Measurements from ENCODE around the gene LRRC43. TPM values are rescaled to one million over a fixed set of nuclear protein-coding genes. Genes with fewer than 3 reads are reported as not detected.

The LRRC43 gene
- total and polyA plus RNA-seq, 10 of the 15 experiments (the other 5 are each of a cell fraction or from before 2014, with no cell fraction given) = 0.23 TPM; not detected in 9

DNA sequence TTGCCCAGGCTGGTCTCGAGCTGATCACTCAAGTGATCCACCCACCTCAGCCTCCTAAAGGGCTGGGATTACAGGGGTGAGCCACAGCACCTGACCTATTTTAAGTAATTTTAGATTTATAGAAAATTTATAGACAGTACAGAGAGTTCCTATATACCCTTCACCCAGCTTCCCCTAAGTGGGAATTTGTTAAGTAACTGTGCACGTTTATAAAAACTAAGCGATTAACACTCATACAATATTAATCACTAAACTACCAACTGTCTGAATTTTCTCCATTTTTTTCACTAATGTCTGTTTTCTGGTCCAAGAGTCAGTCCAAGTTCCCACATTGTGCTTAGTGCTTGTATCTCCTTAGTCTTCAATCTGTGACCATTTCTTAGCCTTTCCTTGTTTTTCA lies 14.4 kb upstream of the LRRC43 start (continued):
- TF ChIP-seq, protein P1, sequence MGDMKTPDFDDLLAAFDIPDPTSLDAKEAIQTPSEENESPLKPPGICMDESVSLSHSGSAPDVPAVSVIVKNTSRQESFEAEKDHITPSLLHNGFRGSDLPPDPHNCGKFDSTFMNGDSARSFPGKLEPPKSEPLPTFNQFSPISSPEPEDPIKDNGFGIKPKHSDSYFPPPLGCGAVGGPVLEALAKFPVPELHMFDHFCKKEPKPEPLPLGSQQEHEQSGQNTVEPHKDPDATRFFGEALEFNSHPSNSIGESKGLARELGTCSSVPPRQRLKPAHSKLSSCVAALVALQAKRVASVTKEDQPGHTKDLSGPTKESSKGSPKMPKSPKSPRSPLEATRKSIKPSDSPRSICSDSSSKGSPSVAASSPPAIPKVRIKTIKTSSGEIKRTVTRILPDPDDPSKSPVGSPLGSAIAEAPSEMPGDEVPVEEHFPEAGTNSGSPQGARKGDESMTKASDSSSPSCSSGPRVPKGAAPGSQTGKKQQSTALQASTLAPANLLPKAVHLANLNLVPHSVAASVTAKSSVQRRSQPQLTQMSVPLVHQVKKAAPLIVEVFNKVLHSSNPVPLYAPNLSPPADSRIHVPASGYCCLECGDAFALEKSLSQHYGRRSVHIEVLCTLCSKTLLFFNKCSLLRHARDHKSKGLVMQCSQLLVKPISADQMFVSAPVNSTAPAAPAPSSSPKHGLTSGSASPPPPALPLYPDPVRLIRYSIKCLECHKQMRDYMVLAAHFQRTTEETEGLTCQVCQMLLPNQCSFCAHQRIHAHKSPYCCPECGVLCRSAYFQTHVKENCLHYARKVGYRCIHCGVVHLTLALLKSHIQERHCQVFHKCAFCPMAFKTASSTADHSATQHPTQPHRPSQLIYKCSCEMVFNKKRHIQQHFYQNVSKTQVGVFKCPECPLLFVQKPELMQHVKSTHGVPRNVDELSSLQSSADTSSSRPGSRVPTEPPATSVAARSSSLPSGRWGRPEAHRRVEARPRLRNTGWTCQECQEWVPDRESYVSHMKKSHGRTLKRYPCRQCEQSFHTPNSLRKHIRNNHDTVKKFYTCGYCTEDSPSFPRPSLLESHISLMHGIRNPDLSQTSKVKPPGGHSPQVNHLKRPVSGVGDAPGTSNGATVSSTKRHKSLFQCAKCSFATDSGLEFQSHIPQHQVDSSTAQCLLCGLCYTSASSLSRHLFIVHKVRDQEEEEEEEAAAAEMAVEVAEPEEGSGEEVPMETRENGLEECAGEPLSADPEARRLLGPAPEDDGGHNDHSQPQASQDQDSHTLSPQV (IDR thresholded peaks at IDR 0.05) = no peak

DNA sequence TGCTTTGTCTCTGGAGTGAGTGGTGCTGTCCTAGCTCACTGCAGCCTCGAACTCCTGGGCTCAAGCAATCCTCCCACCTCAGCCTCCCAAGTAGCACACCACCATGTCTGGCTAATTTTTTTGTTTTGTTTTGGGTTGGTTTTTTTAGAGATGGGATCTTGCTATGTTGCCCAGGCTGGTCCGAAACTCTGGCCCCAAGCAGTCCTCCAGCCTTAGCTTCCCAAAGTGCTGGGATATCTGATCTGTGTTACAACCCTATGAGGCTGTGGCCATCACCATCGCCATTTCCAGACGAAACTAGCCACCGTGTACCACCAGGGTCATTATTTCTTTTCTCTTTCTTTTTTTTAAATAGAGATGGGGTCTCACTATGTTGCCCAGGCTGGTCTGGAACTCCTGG lies 11.5 kb upstream of the LRRC43 start:
- ChIA-PET CTCF (no interaction called here), RAD21 (ENCODE audit: unreplicated experiment) (no interaction called here)
- ATAC-seq = no peak
- no peak for TF ChIP-seq NFYB (IDR thresholded peaks at IDR 0.05; ENCODE audit: insufficient read depth, low read depth, low read length)
- TF ChIP-seq SP1 (IDR thresholded peaks at IDR 0.05; ENCODE audit: low read depth, low read length) = no peak
- no peak for TF ChIP-seq FOS (IDR thresholded peaks at IDR 0.05; ENCODE audit: borderline replicate concordance, extremely low read depth, insufficient read length)
- no peak for TF ChIP-seq POLR2AphosphoS5 (IDR thresholded peaks at IDR 0.05; ENCODE audit: low read length)
- no peak for TF ChIP-seq GATAD2B (conservative IDR thresholded peaks at IDR 0.05; ENCODE audit: low read depth)
- TF ChIP-seq GABPA (IDR thresholded peaks at IDR 0.05; ENCODE audit: low read depth) = no peak
- no peak for TF ChIP-seq RAD21 (IDR thresholded peaks at IDR 0.05; ENCODE audit: insufficient read depth, low read depth, low read length)
- TF ChIP-seq, protein P2, sequence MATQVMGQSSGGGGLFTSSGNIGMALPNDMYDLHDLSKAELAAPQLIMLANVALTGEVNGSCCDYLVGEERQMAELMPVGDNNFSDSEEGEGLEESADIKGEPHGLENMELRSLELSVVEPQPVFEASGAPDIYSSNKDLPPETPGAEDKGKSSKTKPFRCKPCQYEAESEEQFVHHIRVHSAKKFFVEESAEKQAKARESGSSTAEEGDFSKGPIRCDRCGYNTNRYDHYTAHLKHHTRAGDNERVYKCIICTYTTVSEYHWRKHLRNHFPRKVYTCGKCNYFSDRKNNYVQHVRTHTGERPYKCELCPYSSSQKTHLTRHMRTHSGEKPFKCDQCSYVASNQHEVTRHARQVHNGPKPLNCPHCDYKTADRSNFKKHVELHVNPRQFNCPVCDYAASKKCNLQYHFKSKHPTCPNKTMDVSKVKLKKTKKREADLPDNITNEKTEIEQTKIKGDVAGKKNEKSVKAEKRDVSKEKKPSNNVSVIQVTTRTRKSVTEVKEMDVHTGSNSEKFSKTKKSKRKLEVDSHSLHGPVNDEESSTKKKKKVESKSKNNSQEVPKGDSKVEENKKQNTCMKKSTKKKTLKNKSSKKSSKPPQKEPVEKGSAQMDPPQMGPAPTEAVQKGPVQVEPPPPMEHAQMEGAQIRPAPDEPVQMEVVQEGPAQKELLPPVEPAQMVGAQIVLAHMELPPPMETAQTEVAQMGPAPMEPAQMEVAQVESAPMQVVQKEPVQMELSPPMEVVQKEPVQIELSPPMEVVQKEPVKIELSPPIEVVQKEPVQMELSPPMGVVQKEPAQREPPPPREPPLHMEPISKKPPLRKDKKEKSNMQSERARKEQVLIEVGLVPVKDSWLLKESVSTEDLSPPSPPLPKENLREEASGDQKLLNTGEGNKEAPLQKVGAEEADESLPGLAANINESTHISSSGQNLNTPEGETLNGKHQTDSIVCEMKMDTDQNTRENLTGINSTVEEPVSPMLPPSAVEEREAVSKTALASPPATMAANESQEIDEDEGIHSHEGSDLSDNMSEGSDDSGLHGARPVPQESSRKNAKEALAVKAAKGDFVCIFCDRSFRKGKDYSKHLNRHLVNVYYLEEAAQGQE (IDR thresholded peaks at IDR 0.05; ENCODE audit: low read depth, low read length) = no peak
- TF ChIP-seq ASH2L (IDR thresholded peaks at IDR 0.05; ENCODE audit: borderline replicate concordance, low read depth) = no peak
- TF ChIP-seq SIN3A (IDR thresholded peaks at IDR 0.05; ENCODE audit: low read depth, low read length) = no peak
- no peak for TF ChIP-seq RB1 (IDR thresholded peaks at IDR 0.05; ENCODE audit: borderline replicate concordance)
- TF ChIP-seq CHD2 (IDR thresholded peaks at IDR 0.05; ENCODE audit: borderline replicate concordance, low read depth, low read length) = no peak
- TF ChIP-seq, protein P3, sequence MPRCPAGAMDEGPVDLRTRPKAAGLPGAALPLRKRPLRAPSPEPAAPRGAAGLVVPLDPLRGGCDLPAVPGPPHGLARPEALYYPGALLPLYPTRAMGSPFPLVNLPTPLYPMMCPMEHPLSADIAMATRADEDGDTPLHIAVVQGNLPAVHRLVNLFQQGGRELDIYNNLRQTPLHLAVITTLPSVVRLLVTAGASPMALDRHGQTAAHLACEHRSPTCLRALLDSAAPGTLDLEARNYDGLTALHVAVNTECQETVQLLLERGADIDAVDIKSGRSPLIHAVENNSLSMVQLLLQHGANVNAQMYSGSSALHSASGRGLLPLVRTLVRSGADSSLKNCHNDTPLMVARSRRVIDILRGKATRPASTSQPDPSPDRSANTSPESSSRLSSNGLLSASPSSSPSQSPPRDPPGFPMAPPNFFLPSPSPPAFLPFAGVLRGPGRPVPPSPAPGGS (IDR thresholded peaks at IDR 0.05; ENCODE audit: borderline replicate concordance, insufficient read depth, low read depth, low read length, poor library complexity, severe bottlenecking) = no peak
- TF ChIP-seq TAF1 (IDR thresholded peaks at IDR 0.05; ENCODE audit: borderline replicate concordance, low read depth, low read length) = no peak

More for the DNA sequence above, 11.5 kb upstream of the LRRC43 start:
- Histone ChIP-seq H3K4me2 (ENCODE audit: control insufficient read depth, insufficient read depth) (no peak overlapping the region), H4K20me1 (ENCODE audit: control insufficient read depth, insufficient read depth) (no peaks in the 10 kb centered on the region), H3K27me3 (replicated peaks in 1 of 2; ENCODE audit: control insufficient read depth in 2 of 2, insufficient read depth in 2 of 2, low read length in 1 of 2) (peaks cover 0 to 3% of the 10 kb centered on the region in 2 experiments; a peak in 1 of 4 replicates), H3K79me2 (ENCODE audit: control insufficient read depth, insufficient read depth, low read length) (no peaks in the 10 kb centered on the region), H3K9ac (ENCODE audit: control insufficient read depth, insufficient read depth, low read length) (no peak overlapping the region), H3K4me3 (no peak overlapping the region), H3K9me3 (replicated peaks; ENCODE audit: control insufficient read depth, insufficient read depth, low read length) (no peaks in the 10 kb centered on the region), H3K4me1 (ENCODE audit: control insufficient read depth, insufficient read depth, low read length) (peaks cover 11% of the 10 kb centered on the region), H2AFZ (ENCODE audit: control insufficient read depth, low read depth, low read length) (no peak overlapping the region), H3K36me3 (ENCODE audit: control insufficient read depth in 2 of 2, insufficient read depth in 2 of 2, low read length in 1 of 2) (no peaks in the 10 kb centered on the region), H3K27ac (ENCODE audit: control insufficient read depth, insufficient read depth) (no peak overlapping the region)
- FAIRE-seq = no peak
- no TSS peak for BruUV-seq (replicated peaks)
- in situ Hi-C loops (cut with MboI) (no loop called here), intact Hi-C loops (cut with micrococcal nuclease; ENCODE audit: unreplicated experiment) (no loop called here)
- ChIA-PET SMC1A (ENCODE audit: uncharacterized antibody, unreplicated experiment) (no interaction called here), POLR2A (no interaction called here)
- no peak for DNase-seq (ENCODE audit: low read depth, low spot score)
- WGBS (ENCODE audit: insufficient coverage, insufficient replicate concordance, low lambda C conversion rate, missing lambda C conversion rate) = 6% methylated on average over 5 of the region's 5 CpGs

All from GM12878 (cell line).